B cell (primary cell): Measurements from ENCODE around the gene NEU4. TPM values are rescaled to one million over a fixed set of nuclear protein-coding genes. Genes with fewer than 3 reads are reported as not detected.

Experiments used
- ATAC-seq: fragments of 200-7000 bp; cut with Tn5 transposase; one replicate; pipeline ENCODE4 v1.10.0; 2021; ENCODE audit warnings: low read depth, mild to moderate bottlenecking, moderate number of reproducible peaks, moderate library complexity
- CTCF ChIA-PET: fragments of 350-600 bp; sonication (Branson Sonifier 250); formaldehyde crosslinking; loops from one replicate; lab custom pipeline; 2021; ENCODE audit warnings: antibody characterized with exemption, inconsistent platforms; lab: Charles Lee
- POLR2A ChIA-PET: fragments of 350-600 bp; sonication (Branson Sonifier 250); formaldehyde crosslinking; loops from one replicate; lab custom pipeline; 2021; ENCODE audit warnings: antibody characterized with exemption; lab: Charles Lee
- DNase-seq: peaks from one replicate; pipeline ENCODE4 v3.0.0; 2013
- H2AFZ ChIP-seq: 2 replicates; pipeline ENCODE4 v1.6.1; 2012; ENCODE audit warnings: mild to moderate bottlenecking, low read depth, low read length; ENCODE audit not compliant: insufficient read depth, poor library complexity, severe bottlenecking
- H3K27ac ChIP-seq, 2 donors: 1 replicate in 1 of 2; 2 replicates in 1 of 2; pipeline ENCODE4 v1.5.1; 2012 to 2013; ENCODE audit warnings: low read length in 2 of 2, mild to moderate bottlenecking in 2 of 2, moderate library complexity in 1 of 2
- H3K27me3 ChIP-seq, 4 experiments: fragments of 200-600 bp in 1 of 4; sonication (generic) in 1 of 4; replicated peaks in 1 of 4; 1 replicate in 2 of 4; 2 replicates in 2 of 4; pipeline versions ENCODE4 v1.6.1 to v1.7.0; 2013 to 2016; ENCODE audit warnings: low read length in 3 of 4, mild to moderate bottlenecking in 2 of 4, mixed read lengths in 1 of 4, moderate library complexity in 1 of 4; ENCODE audit not compliant: insufficient read depth in 4 of 4, control insufficient read depth in 3 of 4; ENCODE audit errors: control extremely low read depth in 1 of 4
- H3K36me3 ChIP-seq, 2 experiments: replicated peaks in 1 of 2; 1 replicate in 1 of 2; 2 replicates in 1 of 2; pipeline versions ENCODE4 v1.6.1 to v1.7.1; 2013; ENCODE audit warnings: low read length in 1 of 2; ENCODE audit not compliant: insufficient read depth in 2 of 2, control insufficient read depth in 1 of 2; ENCODE audit errors: control extremely low read depth in 1 of 2, extremely low read depth in 1 of 2
- H3K4me1 ChIP-seq, 2 donors: fragments of 200-600 bp in 1 of 2; sonication (generic) in 1 of 2; 1 replicate in 1 of 2; 2 replicates in 1 of 2; pipeline versions ENCODE4 v1.5.1 to v1.6.1; 2013 to 2017; ENCODE audit warnings: low read length in 2 of 2; ENCODE audit not compliant: control insufficient read depth in 2 of 2, insufficient read depth in 2 of 2
- H3K4me2 ChIP-seq: replicated peaks from 2 replicates; pipeline ENCODE3; 2012; ENCODE audit warnings: mild to moderate bottlenecking, low read depth, low read length; ENCODE audit not compliant: poor library complexity, severe bottlenecking
- H3K4me3 ChIP-seq, 5 experiments: fragments of 200-600 bp in 1 of 5; sonication (generic) in 1 of 5; 1 replicate in 3 of 5; 2 replicates in 2 of 5; pipeline versions ENCODE4 v1.5.1 to v1.7.0; 2011 to 2016; ENCODE audit warnings: low read length in 4 of 5, mild to moderate bottlenecking in 4 of 5, low read depth in 2 of 5, control low read depth in 1 of 5, moderate library complexity in 1 of 5; ENCODE audit not compliant: insufficient read depth in 1 of 5; ENCODE audit errors: control extremely low read depth in 1 of 5, extremely low read depth in 1 of 5
- H3K79me2 ChIP-seq: fragments of 200-600 bp; sonication (generic); one replicate; pipeline ENCODE4 v1.6.0; 2016; ENCODE audit warnings: low read length; ENCODE audit not compliant: control insufficient read depth, insufficient read depth
- H3K9ac ChIP-seq: fragments of 200-600 bp; sonication (generic); 2 replicates; pipeline ENCODE4 v1.6.1; 2017; ENCODE audit warnings: mild to moderate bottlenecking, low read length, moderate library complexity
- H3K9me3 ChIP-seq, 3 donors: one replicate each; pipeline versions ENCODE4 v1.6.1 to v1.7.1; 2013; ENCODE audit warnings: low read length in 2 of 3; ENCODE audit not compliant: control insufficient read depth in 2 of 3, insufficient read depth in 1 of 3; ENCODE audit errors: control extremely low read depth in 1 of 3
- H4K20me1 ChIP-seq: 2 replicates; pipeline ENCODE4 v1.6.0; 2012; ENCODE audit warnings: mild to moderate bottlenecking, low read length; ENCODE audit not compliant: insufficient read depth, control insufficient read depth, poor library complexity, severe bottlenecking
- H3K27ac Mint-ChIP-seq: one replicate; pipeline ENCODE4 v1.8.0; 2021; ENCODE audit warnings: mixed read lengths
- H3K27me3 Mint-ChIP-seq: one replicate; pipeline ENCODE4 v1.8.0; 2021; ENCODE audit warnings: mixed read lengths
- H3K4me1 Mint-ChIP-seq: one replicate; pipeline ENCODE4 v1.8.0; 2021; ENCODE audit warnings: mixed read lengths
- H3K4me3 Mint-ChIP-seq: one replicate; pipeline ENCODE4 v1.8.0; 2021; ENCODE audit warnings: mixed read lengths
- H3K9me3 Mint-ChIP-seq: one replicate; pipeline ENCODE4 v1.8.0; 2022; ENCODE audit warnings: mixed read lengths; ENCODE audit not compliant: insufficient read depth
- CTCF ChIP-seq: fragments of 200-600 bp; IDR thresholded peaks from one replicate; pipeline ENCODE4 v1.8.0; 2022; ENCODE audit warnings: antibody characterized with exemption, mild to moderate bottlenecking
- EZH2 ChIP-seq: IDR thresholded peaks from 2 replicates; pipeline ENCODE4 v1.6.1; 2012; ENCODE audit warnings: borderline replicate concordance, low read depth, mild to moderate bottlenecking, moderate library complexity, low read length; ENCODE audit not compliant: insufficient read depth, poor library complexity, severe bottlenecking
- WGBS: methylation state at CpG from one replicate; pipeline ENCODE4 v1.1.5; 2013; ENCODE audit warnings: missing lambda C conversion rate; ENCODE audit not compliant: insufficient coverage; 5-methylcytosine and 5-hydroxymethylcytosine counted together
- intact Hi-C: fragments of 100-400 bp; cut with micrococcal nuclease; formaldehyde crosslinking; loops from one replicate; pipeline ENCODE4 v1.10.0; 2022
- polyA plus RNA-seq: library from polyadenylated mRNA; depleted of rRNA; stranded (reverse); fragments of >200 nt; gene quantifications from 2 replicates; pipeline ENCODE4 v1.2.3, GENCODE V29; 2012
- total RNA-seq, 2 donors: library from RNA; stranded (reverse); fragments of 120-200 nt in 1 of 2; gene quantifications; 1 replicate in 1 of 2; 2 replicates in 1 of 2; pipeline versions ENCODE4 v1.2.3 to v1.2.4, GENCODE V29; 2013 to 2022

NEU4 gene
- total and polyA plus RNA-seq, 2 donors (not counting 1 experiment from before 2014, with no cell fraction given) = 0.19 TPM; not detected in 1

- no peaks in the 10 kb centered on the region for H3K27me3 ChIP-seq
- no peaks in the 10 kb centered on the region for H3K36me3 ChIP-seq
- Mint-ChIP-seq H3K4me3 (no peak overlapping the region), H3K9me3 (no peaks in the 10 kb centered on the region), H3K4me1 (peaks cover 11% of the 10 kb centered on the region), H3K27ac (no peak overlapping the region), H3K27me3 (peaks cover 2% of the 10 kb centered on the region)
- TF ChIP-seq CTCF (no peak), EZH2 (no peak)
- no peaks in the 10 kb centered on the region for H4K20me1 ChIP-seq
- DNase-seq (no peak), ATAC-seq (no peak)
- no peak overlapping the region for H3K4me3 ChIP-seq
- H3K27ac ChIP-seq = no peak overlapping the region
- H3K9ac ChIP-seq = no peak overlapping the region
- intact Hi-C loops = no loop called here
- no peaks in the 10 kb centered on the region for H3K79me2 ChIP-seq
- no peak overlapping the region for H3K4me2 ChIP-seq
- H3K9me3 ChIP-seq = peaks cover 0 to 3% (median 0%) of the 10 kb centered on the region in 3 donors
- peaks cover 8 to 13% of the 10 kb centered on the region in 2 donors for H3K4me1 ChIP-seq
- 96% methylated on average over 5 of the region's 5 CpGs for WGBS
- CTCF ChIA-PET = no interaction called here
- POLR2A ChIA-PET = no interaction called here
- no peak overlapping the region for H2AFZ ChIP-seq
Observed at GRCh38 chr2:241793385-241793784, 15.6 kb upstream of the NEU4 start.

GRCh38 chr2:241794250-241794823 is 14.7 kb upstream of the NEU4 start:
- no peak for TF ChIP-seq CTCF
- no peak for TF ChIP-seq EZH2
- intact Hi-C loops = no loop called here
- CTCF ChIA-PET = no interaction called here
- H3K36me3 ChIP-seq = no peaks in the 10 kb centered on the region
- 85% methylated on average over 9 of the region's 10 CpGs for WGBS
- POLR2A ChIA-PET = no interaction called here
- DNase-seq (no peak), ATAC-seq (no peak)
- peaks cover 1% of the 10 kb centered on the region for H3K4me1 Mint-ChIP-seq
- peaks cover 2% of the 10 kb centered on the region for H3K27me3 Mint-ChIP-seq
- H4K20me1 ChIP-seq = no peaks in the 10 kb centered on the region
- H3K9me3 Mint-ChIP-seq = no peaks in the 10 kb centered on the region
- H3K9ac ChIP-seq = no peak overlapping the region
- no peak overlapping the region for H2AFZ ChIP-seq
- H3K4me3 Mint-ChIP-seq = no peak overlapping the region
- no peak overlapping the region for H3K27ac ChIP-seq
- H3K27ac Mint-ChIP-seq = no peak overlapping the region
- H3K4me3 ChIP-seq = no peak overlapping the region
- H3K4me1 ChIP-seq = peaks cover 0 to 4% of the 10 kb centered on the region in 2 donors
- no peak overlapping the region for H3K4me2 ChIP-seq
- no peaks in the 10 kb centered on the region for H3K79me2 ChIP-seq
- H3K27me3 ChIP-seq = no peaks in the 10 kb centered on the region
- peaks cover 0 to 3% (median 0%) of the 10 kb centered on the region in 3 donors for H3K9me3 ChIP-seq
